Activated T-helper 17 cell treated with anti-CD3 and anti-CD28 coated beads, Interleukin-2, amount 50 U/mL, for 72 hours (primary cell): ENCODE data around the gene CPM. TPM values are rescaled to one million over a fixed set of nuclear protein-coding genes. Genes with fewer than 3 reads are reported as not detected.
"Not testable (repeated sequence)": the region's sequence is repeated elsewhere in the genome, so short reads cannot be mapped to it uniquely, and the experiment has no call there.

Source experiments
- ATAC-seq: fragments of 150-1000 bp; cut with Tn5 transposase; replicated peaks from 2 replicates; pipeline ENCODE4 v1.10.0; 2021; ENCODE audit warnings: mild to moderate bottlenecking, moderate library complexity
- H3K27ac Mint-ChIP-seq: one replicate; pipeline ENCODE4 v1.8.0; 2022; ENCODE audit warnings: mixed read lengths
- H3K27me3 Mint-ChIP-seq: one replicate; pipeline ENCODE4 v1.8.0; 2022; ENCODE audit warnings: mixed read lengths
- H3K36me3 Mint-ChIP-seq: one replicate; pipeline ENCODE4 v1.8.0; 2022; ENCODE audit warnings: low read depth, mild to moderate bottlenecking, mixed read lengths
- H3K4me1 Mint-ChIP-seq: one replicate; pipeline ENCODE4 v1.8.0; 2022; ENCODE audit warnings: mixed read lengths
- H3K4me3 Mint-ChIP-seq: one replicate; pipeline ENCODE4 v1.8.0; 2022; ENCODE audit warnings: mild to moderate bottlenecking, mixed read lengths
- H3K9me3 Mint-ChIP-seq: one replicate; pipeline ENCODE4 v1.8.0; 2022; ENCODE audit warnings: mixed read lengths
- total RNA-seq, 2 donors: library from RNA; stranded (reverse); gene quantifications; one replicate each; pipeline ENCODE4 v1.2.3, GENCODE V29; 2022

Gene CPM
- total RNA-seq, 2 donors from 2014 or later: 3.6 to 6.3 TPM

- H3K27ac Mint-ChIP-seq: no peak overlapping the region
- peaks cover 21% of the 10 kb centered on the region for H3K4me1 Mint-ChIP-seq
- H3K4me3 Mint-ChIP-seq: no peak overlapping the region
- no peaks in the 10 kb centered on the region for H3K9me3 Mint-ChIP-seq
- ATAC-seq: no peak
- no peaks in the 10 kb centered on the region for H3K27me3 Mint-ChIP-seq
- peaks cover 97% of the 10 kb centered on the region for H3K36me3 Mint-ChIP-seq
Observed at GRCh38 chr12:68833508-68833907, 99.5 kb downstream of the CPM start.

GRCh38 chr12:68832504-68832867, 100.5 kb downstream of the CPM start:
- H3K27me3 Mint-ChIP-seq: no peaks in the 10 kb centered on the region
- H3K4me1 Mint-ChIP-seq: peaks cover 16% of the 10 kb centered on the region
- no peak overlapping the region for H3K4me3 Mint-ChIP-seq
- H3K36me3 Mint-ChIP-seq: peaks cover 97% of the 10 kb centered on the region
- H3K27ac Mint-ChIP-seq: no peak overlapping the region
- H3K9me3 Mint-ChIP-seq: no peaks in the 10 kb centered on the region
- ATAC-seq: no peak

DNA sequence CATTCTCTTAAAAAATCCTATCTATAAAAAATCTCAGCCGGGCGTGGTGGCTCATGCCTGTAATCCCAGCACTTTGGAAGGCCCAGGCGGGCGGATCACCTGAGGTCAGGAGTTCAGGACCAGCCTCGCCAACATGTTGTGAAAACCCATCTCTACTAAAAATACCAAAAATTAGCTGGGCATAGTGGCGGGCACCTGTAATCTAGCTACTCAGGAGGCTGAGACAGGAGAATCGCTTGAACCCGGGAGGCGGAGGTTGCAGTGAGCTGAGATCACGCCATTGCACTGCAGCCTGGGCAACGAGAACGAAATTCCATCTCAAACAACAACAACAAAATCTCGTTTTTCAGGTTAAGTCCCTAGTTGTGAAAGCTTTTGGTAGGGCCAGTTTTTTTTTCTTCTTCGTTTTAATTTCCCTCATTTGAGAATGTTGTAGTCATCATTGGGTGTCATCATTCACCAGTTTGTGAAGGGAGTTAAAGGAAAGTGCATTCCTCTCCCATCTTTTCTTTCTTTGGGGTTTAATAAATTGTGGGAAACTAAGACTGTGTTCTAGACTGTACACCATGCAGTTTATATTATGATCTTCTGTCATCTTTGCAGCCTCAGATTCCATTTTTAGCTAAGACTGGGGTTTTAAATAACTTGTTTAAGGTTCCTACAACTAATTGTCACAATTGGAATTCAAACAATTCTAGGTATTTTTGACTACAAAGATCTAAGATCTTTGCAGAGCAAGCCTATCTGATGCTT, 101.0 kb downstream of the CPM start:
- H3K27ac Mint-ChIP-seq: no peak overlapping the region
- no peaks in the 10 kb centered on the region for H3K27me3 Mint-ChIP-seq
- H3K4me3 Mint-ChIP-seq: no peak overlapping the region
- H3K9me3 Mint-ChIP-seq: no peaks in the 10 kb centered on the region
- peaks cover 20% of the 10 kb centered on the region for H3K4me1 Mint-ChIP-seq
- peaks cover 97% of the 10 kb centered on the region for H3K36me3 Mint-ChIP-seq
- ATAC-seq: no peak

GRCh38 chr12:68831272-68831671, 101.7 kb downstream of the CPM start:
- Mint-ChIP-seq H3K4me1 (peaks cover 20% of the 10 kb centered on the region), H3K36me3 (peaks cover 97% of the 10 kb centered on the region), H3K4me3 (no peak overlapping the region), H3K9me3 (no peaks in the 10 kb centered on the region), H3K27ac (no peak overlapping the region), H3K27me3 (no peaks in the 10 kb centered on the region)
- no peak for ATAC-seq

DNA sequence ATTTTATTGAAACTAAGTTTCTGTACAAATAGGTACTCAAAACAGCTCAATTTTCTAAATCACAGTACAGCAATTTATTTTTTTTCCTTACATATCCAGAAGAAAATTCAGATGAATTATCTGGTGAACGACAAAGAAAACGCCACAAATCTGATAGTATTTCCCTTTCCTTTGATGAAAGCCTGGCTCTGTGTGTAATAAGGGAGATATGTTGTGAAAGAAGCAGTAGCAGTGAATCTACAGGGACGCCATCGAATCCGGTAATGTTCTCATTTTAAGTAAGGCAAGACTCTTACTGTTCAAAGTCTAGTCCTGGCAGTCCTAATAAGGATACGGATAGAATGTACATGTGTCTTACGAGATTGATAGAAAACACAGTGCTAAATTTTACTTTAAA, 104.3 kb downstream of the CPM start:
- no peak overlapping the region for H3K27ac Mint-ChIP-seq
- peaks cover 21% of the 10 kb centered on the region for H3K4me1 Mint-ChIP-seq
- H3K27me3 Mint-ChIP-seq: no peaks in the 10 kb centered on the region
- ATAC-seq: no peak
- H3K4me3 Mint-ChIP-seq: no peak overlapping the region
- H3K9me3 Mint-ChIP-seq: no peaks in the 10 kb centered on the region
- peaks cover 97% of the 10 kb centered on the region for H3K36me3 Mint-ChIP-seq

DNA sequence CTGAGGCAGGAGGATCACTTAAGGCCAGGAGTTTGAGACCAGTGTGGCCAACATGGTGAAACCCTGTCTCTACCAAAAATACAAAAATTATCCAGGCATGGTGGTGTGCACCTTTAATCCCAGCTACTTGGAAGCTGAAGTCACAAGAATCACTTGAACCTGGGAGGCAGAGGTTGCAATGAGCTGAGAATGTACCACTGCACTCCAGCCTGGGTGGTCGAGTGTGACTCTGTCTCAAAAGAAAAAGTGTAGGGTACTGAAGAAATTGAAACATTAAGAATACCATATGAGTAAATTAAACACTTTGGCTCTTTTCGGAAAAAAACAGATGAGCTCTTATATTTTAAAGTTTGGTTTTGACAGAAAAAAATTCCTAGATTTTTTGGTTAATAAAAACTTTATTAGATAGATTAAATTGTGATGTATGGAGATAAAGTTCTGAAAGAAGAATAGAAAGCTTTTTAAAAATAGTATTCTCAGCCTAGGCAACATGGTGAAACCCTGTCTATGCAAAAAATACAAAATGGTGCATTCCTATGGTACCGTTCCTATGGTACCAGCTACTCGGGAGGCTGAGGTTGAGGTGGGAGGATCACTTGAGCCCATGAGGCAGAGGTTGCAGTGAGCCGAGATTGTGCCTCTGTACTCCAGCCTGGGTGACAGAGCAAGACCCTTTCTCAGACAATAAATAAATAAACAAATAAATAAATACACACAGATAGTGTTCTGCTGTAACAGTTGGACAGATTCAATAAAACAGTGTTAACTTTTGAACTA, 104.9 kb downstream of the CPM start:
- Mint-ChIP-seq H3K4me3 (no peak overlapping the region), H3K27me3 (no peaks in the 10 kb centered on the region), H3K9me3 (no peaks in the 10 kb centered on the region), H3K4me1 (peaks cover 24% of the 10 kb centered on the region), H3K27ac (peak overlapping the region; percentile 87), H3K36me3 (peaks cover 99% of the 10 kb centered on the region)
- ATAC-seq: no peak

DNA sequence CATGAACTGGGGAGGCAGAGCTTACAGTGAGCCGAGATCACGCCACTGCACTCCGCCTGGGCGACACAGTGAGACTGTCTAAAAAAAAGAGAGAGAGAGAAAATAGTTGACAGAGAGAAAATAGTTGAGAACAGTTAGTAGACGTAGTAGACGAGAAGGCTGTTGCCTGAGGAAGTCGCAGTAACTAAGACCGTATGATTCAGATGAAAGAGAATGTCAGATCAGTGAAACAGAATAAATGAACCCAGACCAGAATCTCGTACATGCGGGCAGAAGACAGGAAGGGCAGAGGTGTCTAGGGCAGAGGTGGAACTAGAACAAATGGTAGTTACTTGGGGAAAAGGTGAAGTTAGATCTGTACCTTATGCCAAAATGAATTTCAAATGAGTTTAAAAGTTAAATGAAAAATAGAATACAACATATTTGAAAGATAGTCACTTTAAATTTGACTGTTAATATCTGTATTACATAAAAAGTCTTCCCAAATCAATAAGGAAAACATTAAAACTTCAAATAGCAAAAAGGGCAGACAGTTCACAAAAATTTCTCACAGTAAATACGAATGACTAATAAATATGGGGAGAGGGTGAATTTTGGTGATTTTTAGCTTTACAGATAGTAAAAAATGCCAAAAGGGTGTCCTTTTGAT, 107.3 kb downstream of the CPM start:
- peaks cover 24% of the 10 kb centered on the region for H3K4me1 Mint-ChIP-seq
- H3K27ac Mint-ChIP-seq: peak overlapping the region; percentile 22
- ATAC-seq: no peak
- H3K27me3 Mint-ChIP-seq: no peaks in the 10 kb centered on the region
- no peaks in the 10 kb centered on the region for H3K9me3 Mint-ChIP-seq
- peak overlapping the region; percentile 5 for H3K4me3 Mint-ChIP-seq
- H3K36me3 Mint-ChIP-seq: peaks cover 99% of the 10 kb centered on the region

- H3K4me3 Mint-ChIP-seq: no peak overlapping the region
- no peaks in the 10 kb centered on the region for H3K9me3 Mint-ChIP-seq
- H3K4me1 Mint-ChIP-seq: peaks cover 17% of the 10 kb centered on the region
- ATAC-seq: no peak
- H3K27ac Mint-ChIP-seq: peak overlapping the region; percentile 20
- H3K36me3 Mint-ChIP-seq: peaks cover 99% of the 10 kb centered on the region
- no peaks in the 10 kb centered on the region for H3K27me3 Mint-ChIP-seq
Observed at GRCh38 chr12:68824597-68825250, 108.2 kb downstream of the CPM start.

DNA sequence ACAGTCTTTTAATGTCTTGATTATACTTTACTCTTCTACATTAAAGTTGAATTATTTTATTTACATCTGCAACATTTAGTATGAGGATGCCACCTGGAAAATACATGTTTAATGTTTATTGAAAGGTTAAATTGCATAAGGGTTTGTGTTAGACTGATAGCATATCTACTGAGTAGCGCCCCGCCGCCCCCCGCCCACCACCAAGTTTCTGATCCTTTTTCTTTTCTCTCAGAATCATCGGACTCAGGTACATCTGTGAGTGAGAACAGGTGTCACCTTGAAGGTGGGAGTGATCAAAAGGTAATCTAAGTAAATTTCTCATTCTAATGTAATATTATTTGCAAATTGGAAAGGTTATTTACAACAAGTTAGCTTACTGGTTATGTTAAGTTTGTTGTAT, 108.8 kb downstream of the CPM start:
- Mint-ChIP-seq H3K9me3 (no peaks in the 10 kb centered on the region), H3K4me3 (no peak overlapping the region), H3K27me3 (no peaks in the 10 kb centered on the region), H3K36me3 (peaks cover 99% of the 10 kb centered on the region), H3K27ac (peak overlapping the region; percentile 20), H3K4me1 (peaks cover 17% of the 10 kb centered on the region)
- ATAC-seq: no peak

DNA sequence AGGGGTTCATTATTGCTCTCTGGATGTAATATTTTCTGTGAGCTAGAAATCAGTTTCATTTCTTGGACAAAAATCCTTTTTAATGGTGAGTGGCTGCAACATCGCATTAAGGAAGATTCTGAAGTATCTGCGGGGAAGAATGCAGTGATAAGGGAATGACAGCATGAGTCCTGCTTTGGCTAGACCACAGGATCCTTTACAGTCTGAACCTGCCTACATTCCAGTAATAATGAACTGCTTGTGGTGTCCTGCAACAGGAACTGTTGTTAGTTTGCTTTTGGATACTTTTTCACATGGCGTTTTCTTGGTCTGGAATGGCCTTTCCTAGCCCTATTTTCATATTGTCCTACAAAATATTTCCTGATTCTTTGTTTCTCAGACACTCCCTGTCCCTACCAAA, 109.3 kb downstream of the CPM start:
- H3K4me3 Mint-ChIP-seq: no peak overlapping the region
- peaks cover 99% of the 10 kb centered on the region for H3K36me3 Mint-ChIP-seq
- H3K27me3 Mint-ChIP-seq: no peaks in the 10 kb centered on the region
- peaks cover 17% of the 10 kb centered on the region for H3K4me1 Mint-ChIP-seq
- H3K27ac Mint-ChIP-seq: peak overlapping the region; percentile 20
- no peaks in the 10 kb centered on the region for H3K9me3 Mint-ChIP-seq
- ATAC-seq: no peak

- no peaks in the 10 kb centered on the region for H3K27me3 Mint-ChIP-seq
- peak; percentile 6 for ATAC-seq
- H3K27ac Mint-ChIP-seq: peak overlapping the region; percentile 36
- peaks cover 90% of the 10 kb centered on the region for H3K36me3 Mint-ChIP-seq
- no peak overlapping the region for H3K4me3 Mint-ChIP-seq
- peaks cover 16% of the 10 kb centered on the region for H3K4me1 Mint-ChIP-seq
- no peaks in the 10 kb centered on the region for H3K9me3 Mint-ChIP-seq
Observed at GRCh38 chr12:68821357-68822188, 111.4 kb downstream of the CPM start.

GRCh38 chr12:68819481-68819880, 113.5 kb downstream of the CPM start:
- peaks cover 90% of the 10 kb centered on the region for H3K36me3 Mint-ChIP-seq
- H3K4me1 Mint-ChIP-seq: peaks cover 21% of the 10 kb centered on the region
- H3K4me3 Mint-ChIP-seq, H3K9me3 Mint-ChIP-seq, H3K27ac Mint-ChIP-seq, ATAC-seq, H3K27me3 Mint-ChIP-seq: not testable (repeated sequence)

- Mint-ChIP-seq H3K27ac (no peak overlapping the region), H3K9me3 (no peaks in the 10 kb centered on the region), H3K27me3 (no peaks in the 10 kb centered on the region), H3K4me3 (peak overlapping the region; percentile 28), H3K4me1 (peaks cover 23% of the 10 kb centered on the region), H3K36me3 (peaks cover 91% of the 10 kb centered on the region)
- no peak for ATAC-seq
Observed at GRCh38 chr12:68815928-68816800, 116.8 kb downstream of the CPM start.
